K562 (cell line): ENCODE data around the gene DDR1. TPM values are rescaled to one million over a fixed set of nuclear protein-coding genes. Genes with fewer than 3 reads are reported as not detected.
A peak's percentile ranks its signal among the peaks of the same experiment; 100 is the strongest.

Experiments used
- ATAC-seq: fragments of 200-7000 bp; cut with Tn5 transposase; 3 replicates; pipeline ENCODE4 v1.9.1; 2020; ENCODE audit warnings: moderate library complexity
- BruUV-seq: library from RNA; stranded (reverse); fragments of 400-500 nt; replicated peaks from 2 replicates; lab custom pipeline; 2021; lab: Mats Ljungman, UMichigan
- CTCF ChIA-PET: fragments of 300-600 bp; formaldehyde crosslinking; extraction: SDS; loops from one replicate; lab custom pipeline; 2021; ENCODE audit warnings: low intra/inter-chr PET ratio; lab: Yijun Ruan, JAX
- POLR2A ChIA-PET: fragments of 300-600, 350-650 bp; sonication (Branson Sonifier 250); formaldehyde crosslinking; extraction: SDS; loops from one replicate; lab custom pipeline; 2021; ENCODE audit warnings: antibody characterized with exemption, inconsistent platforms; lab: Yijun Ruan, JAX
- DNase-seq, 4 experiments: peaks; one replicate each; pipeline versions ENCODE4 v3.0.0 to v3.0.0-alpha.2; 2011 to 2018; ENCODE audit warnings: low spot score in 3 of 4, mixed read lengths in 3 of 4; ENCODE audit errors: extremely low read depth in 1 of 4
- FAIRE-seq: peaks from 2 replicates; lab custom pipeline; 2011; peaks lifted over from hg19 to GRCh38; lab: Jason Lieb, UNC
- H2AFZ ChIP-seq: 2 replicates; pipeline ENCODE4 v1.6.0; 2011; ENCODE audit warnings: low read depth, low read length, control low read depth, inconsistent platforms
- H3K27ac ChIP-seq: fragments of 200-600 bp; 3 replicates; pipeline ENCODE4 v1.8.0; 2011; ENCODE audit warnings: low read depth, mild to moderate bottlenecking, control low read depth, inconsistent platforms, low read length, moderate library complexity, mixed read lengths; ENCODE audit errors: extremely low read depth
- H3K27me3 ChIP-seq, 2 experiments: fragments of 300-600 bp in 1 of 2; 2 replicates in 1 of 2; 3 replicates in 1 of 2; pipeline versions ENCODE4 v1.6.0 to v1.8.0; 2011; ENCODE audit warnings: inconsistent platforms in 2 of 2, low read length in 2 of 2, mild to moderate bottlenecking in 1 of 2, mixed read lengths in 1 of 2, moderate library complexity in 1 of 2; ENCODE audit not compliant: control insufficient read depth in 2 of 2, insufficient read depth in 2 of 2
- H3K36me3 ChIP-seq: fragments of 300-600 bp; 3 replicates; pipeline ENCODE4 v1.8.0; 2011; ENCODE audit warnings: mild to moderate bottlenecking, low read length, inconsistent platforms; ENCODE audit not compliant: control insufficient read depth, insufficient read depth
- H3K4me1 ChIP-seq, 2 experiments: fragments of 200-600 bp in 1 of 2; replicated peaks in 1 of 2; 2 replicates in 1 of 2; 3 replicates in 1 of 2; pipeline versions ENCODE4 v1.5.1 to v1.8.0; 2011; ENCODE audit warnings: inconsistent platforms in 2 of 2, low read length in 2 of 2, mild to moderate bottlenecking in 1 of 2, mixed read lengths in 1 of 2, moderate library complexity in 1 of 2; ENCODE audit not compliant: control insufficient read depth in 2 of 2, insufficient read depth in 2 of 2
- H3K4me2 ChIP-seq: 2 replicates; pipeline ENCODE4 v1.6.1; 2011; ENCODE audit warnings: low read length, control low read depth, inconsistent platforms, mixed read lengths; ENCODE audit not compliant: insufficient read depth
- H3K4me3 ChIP-seq: fragments of 200-600 bp; sonication (generic), shearing (Covaris generic); 2 replicates; pipeline ENCODE4 v1.5.1; 2016; ENCODE audit warnings: control low read depth, inconsistent platforms
- H3K79me2 ChIP-seq: fragments of 200-600 bp; 3 replicates; pipeline ENCODE4 v1.8.0; 2011; ENCODE audit warnings: low read length, inconsistent platforms; ENCODE audit not compliant: control insufficient read depth, insufficient read depth
- H3K9ac ChIP-seq, 2 experiments: 2 replicates each; pipeline versions ENCODE4 v1.6.0 to v1.6.1; 2011; ENCODE audit warnings: low read depth in 2 of 2, low read length in 2 of 2, control low read depth in 1 of 2, inconsistent platforms in 1 of 2, mild to moderate bottlenecking in 1 of 2, mixed read lengths in 1 of 2; ENCODE audit not compliant: insufficient read depth in 1 of 2
- H3K9me1 ChIP-seq: one replicate; pipeline ENCODE4 v1.6.0; 2011; ENCODE audit warnings: inconsistent platforms, mild to moderate bottlenecking, low read length, moderate library complexity; ENCODE audit not compliant: control insufficient read depth, insufficient read depth
- H3K9me3 ChIP-seq: replicated peaks from 2 replicates; pipeline ENCODE4 v1.5.1; 2011; ENCODE audit warnings: low read depth, low read length, inconsistent platforms; ENCODE audit not compliant: control insufficient read depth, insufficient read depth
- H4K20me1 ChIP-seq: replicated peaks from 2 replicates; pipeline ENCODE4 v1.6.1; 2011; ENCODE audit warnings: low read length, inconsistent platforms, mixed read lengths; ENCODE audit not compliant: control insufficient read depth, insufficient read depth
- GABPB2 ChIP-seq: fragments of 250-450 bp; sonication (Bioruptor Pico); conservative IDR thresholded peaks from 2 replicates; pipeline ENCODE4 v1.5.1; 2021; ENCODE audit warnings: mild to moderate bottlenecking
- MEIS2 ChIP-seq: fragments of 450-650 bp; IDR thresholded peaks from 2 replicates; pipeline ENCODE4 v1.6.1; 2014; ENCODE audit warnings: mild to moderate bottlenecking; ENCODE audit not compliant: partially characterized antibody
- MYBL2 ChIP-seq, 2 experiments: fragments of 450-650 bp in 1 of 2; sonication (generic) in 1 of 2; formaldehyde crosslinking in 1 of 2; IDR thresholded peaks; 2 replicates each; pipeline versions ENCODE4 v1.6.1 to v1.8.1; 2017 to 2022; ENCODE audit warnings: borderline replicate concordance in 1 of 2, inconsistent platforms in 1 of 2, low read depth in 1 of 2, mild to moderate bottlenecking in 1 of 2, missing genetic modification reagents in 1 of 2, moderate library complexity in 1 of 2
- MYNN ChIP-seq, 2 experiments: sonication (generic); formaldehyde crosslinking in 1 of 2; IDR thresholded peaks; 2 replicates each; pipeline versions ENCODE4 v1.5.0 to v1.6.1; 2016 to 2020; ENCODE audit warnings: antibody characterized with exemption in 1 of 2, missing genetic modification reagents in 1 of 2
- NONO ChIP-seq, 2 experiments: fragments of 200-400 bp in 1 of 2; fragments of 450-650 bp in 1 of 2; formaldehyde crosslinking in 1 of 2; IDR thresholded peaks; 2 replicates each; pipeline ENCODE4 v1.6.1; 2017; ENCODE audit warnings: low read depth in 2 of 2, mild to moderate bottlenecking in 2 of 2, moderate library complexity in 2 of 2, low read length in 1 of 2
- NR3C1 ChIP-seq: sonication (generic); formaldehyde crosslinking; IDR thresholded peaks from 2 replicates; pipeline ENCODE4 v1.8.1; 2022; ENCODE audit warnings: missing genetic modification reagents
- NRF1 ChIP-seq, 2 experiments: fragments of 450-650 bp; IDR thresholded peaks in 1 of 2; conservative IDR thresholded peaks in 1 of 2; 2 replicates each; pipeline ENCODE4 v1.6.1; 2014; ENCODE audit warnings: mild to moderate bottlenecking in 2 of 2
- RHOXF2B ChIP-seq: fragments of 250-450 bp; sonication (Bioruptor Pico); conservative IDR thresholded peaks from 2 replicates; pipeline ENCODE4 v1.5.1; 2021
- SIRT6 ChIP-seq: IDR thresholded peaks from one replicate; pipeline ENCODE4 v1.6.1; 2012; ENCODE audit warnings: low read depth, mild to moderate bottlenecking, control low read depth, inconsistent platforms, low read length, moderate library complexity
- SPI1 ChIP-seq: IDR thresholded peaks from 2 replicates; pipeline ENCODE4 v1.6.1; 2011; ENCODE audit warnings: low read depth, low read length, control low read depth, borderline replicate concordance
- ZFPM2 ChIP-seq: fragments of 250-450 bp; sonication (Bioruptor Pico); IDR thresholded peaks from 2 replicates; pipeline ENCODE4 v1.5.1; 2022; ENCODE audit warnings: mild to moderate bottlenecking
- ZNF121 ChIP-seq: sonication (generic); formaldehyde crosslinking; conservative IDR thresholded peaks from 2 replicates; pipeline ENCODE4 v1.8.0; 2022; ENCODE audit warnings: missing genetic modification reagents
- ZNF384 ChIP-seq: IDR thresholded peaks from 2 replicates; pipeline ENCODE4 v1.6.1; 2012; ENCODE audit warnings: low read depth, low read length, improper control_type of control experiment
- ZNF431 ChIP-seq: sonication (generic); formaldehyde crosslinking; IDR thresholded peaks from 2 replicates; pipeline ENCODE4 v1.8.0; 2022; ENCODE audit warnings: mild to moderate bottlenecking, missing genetic modification reagents
- ZNF830 ChIP-seq: fragments of 250-450 bp; sonication (Bioruptor Pico); IDR thresholded peaks from 2 replicates; pipeline ENCODE4 v1.5.0; 2021; ENCODE audit warnings: mild to moderate bottlenecking
- WGBS: fragments of 100-300 bp; shearing (Covaris generic); methylation state at CpG from one replicate; pipeline ENCODE4 v1.1.6; 2016; ENCODE audit warnings: low coverage, mixed read lengths; ENCODE audit not compliant: insufficient coverage; ENCODE audit errors: missing lambda C conversion rate; 5-methylcytosine and 5-hydroxymethylcytosine counted together
- in situ Hi-C: fragments of 300-500 bp; cut with MboI; formaldehyde crosslinking; loops from 4 replicates; pipeline ENCODE4 v1.15.0; 2018; ENCODE audit warnings: inconsistent platforms, mixed read lengths
- intact Hi-C: fragments of 100-400 bp; cut with micrococcal nuclease; formaldehyde crosslinking; loops from 2 replicates; pipeline ENCODE4 v1.14.2; 2022
- polyA plus RNA-seq, 8 experiments: library from polyadenylated mRNA; depleted of rRNA in 4 of 8; stranded (reverse) in 5 of 8; unstranded in 3 of 8; fragments of >200 nt; fragmentation: Nextera tagmentation in 2 of 8; fragmentation: Illumina TruSeq in 1 of 8; extraction: Ambion mirVana in 2 of 8; extraction: Trizol in 1 of 8; gene quantifications; 2 replicates each; pipeline versions ENCODE4 v1.2.1 to v1.2.3, GENCODE V29; 2011 to 2014; ENCODE audit warnings: inconsistent platforms in 1 of 8, missing spikeins in 1 of 8
- total RNA-seq, 7 experiments: library from RNA; depleted of rRNA in 6 of 7; stranded (reverse); fragments of >200 nt in 6 of 7; fragmentation: Illumina TruSeq in 2 of 7; extraction: Trizol in 2 of 7; gene quantifications; 2 replicates each; pipeline versions ENCODE4 v1.2.1 to v1.2.3, GENCODE V29; 2011 to 2021; ENCODE audit warnings: low replicate concordance in 1 of 7
- TF ChIP-seq, protein P1 (sequence below): IDR thresholded peaks from 2 replicates; pipeline ENCODE4 v1.6.1; 2011; ENCODE audit warnings: borderline replicate concordance, low read depth, mild to moderate bottlenecking, moderate library complexity, low read length; ENCODE audit not compliant: insufficient read depth, poor library complexity, severe bottlenecking
- TF ChIP-seq, protein P2 (sequence below): sonication (generic); IDR thresholded peaks from 2 replicates; pipeline ENCODE4 v1.6.1; 2016
- TF ChIP-seq, protein P3 (sequence below): fragments of 450-650 bp; formaldehyde crosslinking; IDR thresholded peaks from 2 replicates; pipeline ENCODE4 v1.4.0; 2020; ENCODE audit warnings: mild to moderate bottlenecking, moderate library complexity

The DDR1 gene
- total and polyA plus RNA-seq, 9 of the 15 experiments (the other 6 are each of a cell fraction or from before 2014, with no cell fraction given), result 1.4 to 44.6 (median 12.2) TPM

DNA sequence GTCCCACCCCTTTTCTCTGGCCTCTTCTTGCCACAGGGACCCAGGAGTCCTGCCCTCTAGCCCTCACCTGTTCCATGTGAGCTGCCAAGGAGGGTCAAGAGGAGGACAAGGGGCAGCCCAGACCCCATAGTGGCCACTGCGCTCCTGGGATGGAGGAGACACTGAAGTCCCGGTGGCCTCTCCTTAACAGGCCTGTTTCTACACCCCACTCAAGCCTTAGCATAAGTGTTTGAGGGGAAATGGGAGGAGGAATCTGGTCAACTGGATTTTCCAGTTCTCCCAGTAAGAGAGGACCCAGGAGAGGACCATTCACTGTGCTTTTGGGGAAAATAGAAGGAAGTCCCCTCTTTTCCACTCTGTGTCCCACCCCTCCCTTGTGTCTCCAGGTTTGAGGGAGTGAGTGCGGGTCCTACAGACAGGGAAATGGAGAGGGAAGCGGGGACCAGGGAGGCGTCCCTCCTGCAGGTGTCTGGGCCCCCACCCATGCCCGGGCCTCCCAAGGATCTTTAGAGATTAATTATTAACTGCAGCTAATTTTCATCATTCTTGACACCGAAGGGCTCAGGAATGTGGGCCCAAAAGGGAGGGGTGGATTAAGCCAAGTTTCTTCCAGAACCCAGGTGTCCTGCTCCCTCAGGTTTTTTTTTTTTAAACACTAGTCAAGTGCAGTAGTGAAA is 47.8 kb downstream of the DDR1 start, which contains the start of gene SFTA2:
Gene SFTA2 (minus strand): TSS at position 202 of the 677 bp plus-strand sequence. CDS start 74 bp downstream, at position 128.
- intact Hi-C loops (no loop called here), in situ Hi-C loops (no loop called here)
- Histone ChIP-seq H3K4me3 (no peak within 1 kb of the TSS), H3K4me1 (no peaks in the 10 kb centered on the region; a peak in 2 of 5 replicates), H3K27ac (no peak within 1 kb of the TSS), H3K79me2 (no peaks in the 10 kb centered on the region), H3K9ac (peak within 1 kb of the TSS in 1 of 2 experiments; percentile 56; a peak in 1 of 4 replicates), H4K20me1 (peaks cover 2% of the 10 kb centered on the region; the same call in 1 of the 2 replicates), H3K27me3 (peaks cover 2 to 21% of the 10 kb centered on the region in 2 experiments; a peak in 2 of 5 replicates), H2AFZ (no peak within 1 kb of the TSS), H3K36me3 (no peaks in the 10 kb centered on the region), H3K9me3 (peaks cover 4% of the 10 kb centered on the region; the same call in 1 of the 2 replicates), H3K9me1 (no peaks in the 10 kb centered on the region), H3K4me2 (no peak within 1 kb of the TSS)
- DNase-seq, result no peak
- 11% methylated on average over 7 of the region's 7 CpGs for WGBS
- no peak for FAIRE-seq
- POLR2A ChIA-PET, result interaction anchor here (1.0 to 1.5 kb wide), 2 partner anchors 11 to 13 kb away, joined by 3 to 6 read pairs; no protein-coding TSS in a partner anchor
- CTCF ChIA-PET, result no interaction called here
- no TSS peak for BruUV-seq
- no peak for ATAC-seq
- no peak for TF ChIP-seq ZNF431
- no peak for TF ChIP-seq SIRT6
- TF ChIP-seq, protein P1, sequence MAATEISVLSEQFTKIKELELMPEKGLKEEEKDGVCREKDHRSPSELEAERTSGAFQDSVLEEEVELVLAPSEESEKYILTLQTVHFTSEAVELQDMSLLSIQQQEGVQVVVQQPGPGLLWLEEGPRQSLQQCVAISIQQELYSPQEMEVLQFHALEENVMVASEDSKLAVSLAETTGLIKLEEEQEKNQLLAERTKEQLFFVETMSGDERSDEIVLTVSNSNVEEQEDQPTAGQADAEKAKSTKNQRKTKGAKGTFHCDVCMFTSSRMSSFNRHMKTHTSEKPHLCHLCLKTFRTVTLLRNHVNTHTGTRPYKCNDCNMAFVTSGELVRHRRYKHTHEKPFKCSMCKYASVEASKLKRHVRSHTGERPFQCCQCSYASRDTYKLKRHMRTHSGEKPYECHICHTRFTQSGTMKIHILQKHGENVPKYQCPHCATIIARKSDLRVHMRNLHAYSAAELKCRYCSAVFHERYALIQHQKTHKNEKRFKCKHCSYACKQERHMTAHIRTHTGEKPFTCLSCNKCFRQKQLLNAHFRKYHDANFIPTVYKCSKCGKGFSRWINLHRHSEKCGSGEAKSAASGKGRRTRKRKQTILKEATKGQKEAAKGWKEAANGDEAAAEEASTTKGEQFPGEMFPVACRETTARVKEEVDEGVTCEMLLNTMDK, result no peak
- TF ChIP-seq ZNF384, result no peak
- no peak for TF ChIP-seq ZNF830 (CRISPR knock-in tag)
- TF ChIP-seq, protein P2, sequence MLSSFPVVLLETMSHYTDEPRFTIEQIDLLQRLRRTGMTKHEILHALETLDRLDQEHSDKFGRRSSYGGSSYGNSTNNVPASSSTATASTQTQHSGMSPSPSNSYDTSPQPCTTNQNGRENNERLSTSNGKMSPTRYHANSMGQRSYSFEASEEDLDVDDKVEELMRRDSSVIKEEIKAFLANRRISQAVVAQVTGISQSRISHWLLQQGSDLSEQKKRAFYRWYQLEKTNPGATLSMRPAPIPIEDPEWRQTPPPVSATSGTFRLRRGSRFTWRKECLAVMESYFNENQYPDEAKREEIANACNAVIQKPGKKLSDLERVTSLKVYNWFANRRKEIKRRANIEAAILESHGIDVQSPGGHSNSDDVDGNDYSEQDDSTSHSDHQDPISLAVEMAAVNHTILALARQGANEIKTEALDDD, result no peak
- no peak for TF ChIP-seq ZFPM2 (CRISPR knock-in tag)
- no peak for TF ChIP-seq ZNF121 (CRISPR knock-in tag)
- TF ChIP-seq MEIS2, result no peak
- TF ChIP-seq NR3C1 (CRISPR knock-in tag), result no peak
- TF ChIP-seq SPI1, result no peak
- TF ChIP-seq MYNN (IDR thresholded peaks at IDR 0.05), result no peak
- TF ChIP-seq MYNN (CRISPR knock-in tag; IDR thresholded peaks at IDR 0.05), result no peak
- no peak for TF ChIP-seq NRF1 (conservative IDR thresholded peaks at IDR 0.05 in 1 of 2, IDR thresholded peaks at IDR 0.05 in 1 of 2)
- TF ChIP-seq, protein P3, sequence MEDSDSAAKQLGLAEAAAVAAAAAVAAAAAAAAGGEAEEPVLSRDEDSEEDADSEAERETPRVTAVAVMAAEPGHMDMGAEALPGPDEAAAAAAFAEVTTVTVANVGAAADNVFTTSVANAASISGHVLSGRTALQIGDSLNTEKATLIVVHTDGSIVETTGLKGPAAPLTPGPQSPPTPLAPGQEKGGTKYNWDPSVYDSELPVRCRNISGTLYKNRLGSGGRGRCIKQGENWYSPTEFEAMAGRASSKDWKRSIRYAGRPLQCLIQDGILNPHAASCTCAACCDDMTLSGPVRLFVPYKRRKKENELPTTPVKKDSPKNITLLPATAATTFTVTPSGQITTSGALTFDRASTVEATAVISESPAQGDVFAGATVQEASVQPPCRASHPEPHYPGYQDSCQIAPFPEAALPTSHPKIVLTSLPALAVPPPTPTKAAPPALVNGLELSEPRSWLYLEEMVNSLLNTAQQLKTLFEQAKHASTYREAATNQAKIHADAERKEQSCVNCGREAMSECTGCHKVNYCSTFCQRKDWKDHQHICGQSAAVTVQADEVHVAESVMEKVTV (CRISPR knock-in tag), result no peak
- no peak for TF ChIP-seq RHOXF2B
- no peak for TF ChIP-seq NONO (IDR thresholded peaks at IDR 0.05; ENCODE audit: low read depth in 2 of 2, low read length in 1 of 2)
- no peak for TF ChIP-seq GABPB2 (CRISPR knock-in tag)
- TF ChIP-seq MYBL2 (IDR thresholded peaks at IDR 0.05; ENCODE audit: low read depth), result no peak
- no peak for TF ChIP-seq MYBL2 (CRISPR knock-in tag; IDR thresholded peaks at IDR 0.05; ENCODE audit: borderline replicate concordance)
